ENCODE data around the gene RXRB.

DNA sequence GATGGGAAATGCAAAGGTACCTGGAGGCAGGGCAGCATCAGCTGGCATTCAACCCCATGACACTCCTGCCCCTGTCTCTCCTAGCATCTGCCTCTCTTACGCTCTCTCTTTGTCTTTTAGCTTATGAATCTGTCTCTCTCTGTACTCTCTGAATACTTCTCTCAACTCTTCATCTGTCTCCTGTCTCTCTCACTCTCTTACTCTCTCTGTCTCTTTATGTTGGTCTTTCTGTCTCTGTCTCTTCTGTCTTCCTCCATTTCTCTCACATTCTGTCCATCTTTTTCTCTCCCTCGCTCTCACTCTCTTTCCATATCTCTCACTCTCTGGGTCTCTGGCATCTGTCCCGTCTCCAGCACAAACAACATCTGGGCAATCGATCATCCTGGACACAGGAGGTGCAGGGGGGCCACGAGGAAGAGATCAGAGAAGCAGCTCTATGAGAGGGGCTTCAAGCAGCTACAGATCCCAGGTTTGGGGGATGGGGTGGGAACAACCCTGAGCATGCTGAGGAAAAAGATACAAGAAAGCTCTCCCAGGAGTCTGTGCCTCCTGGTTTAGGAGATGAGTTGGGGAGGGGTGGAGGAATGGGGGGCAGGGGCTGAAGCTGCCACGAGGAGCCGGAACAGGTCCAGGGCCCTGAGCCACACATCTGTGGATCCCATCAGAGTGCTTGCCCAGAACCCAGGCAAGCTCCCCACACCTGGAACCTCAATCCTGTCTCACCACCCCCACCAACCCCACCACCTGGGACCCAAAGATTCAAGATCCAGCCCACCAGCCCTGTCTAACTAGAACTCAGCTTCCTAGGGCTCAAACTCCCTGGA is 10.6 kb downstream of the RXRB start:
- no peak for TF ChIP-seq SIN3A (conservative IDR thresholded peaks at IDR 0.05 in 1 of 2, IDR thresholded peaks at IDR 0.05 in 1 of 2; ENCODE audit: low read depth in 1 of 2, low read length in 2 of 2)
- TF ChIP-seq, protein P1, sequence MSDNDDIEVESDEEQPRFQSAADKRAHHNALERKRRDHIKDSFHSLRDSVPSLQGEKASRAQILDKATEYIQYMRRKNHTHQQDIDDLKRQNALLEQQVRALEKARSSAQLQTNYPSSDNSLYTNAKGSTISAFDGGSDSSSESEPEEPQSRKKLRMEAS (IDR thresholded peaks at IDR 0.05) = no peak
- TF ChIP-seq, protein P2, sequence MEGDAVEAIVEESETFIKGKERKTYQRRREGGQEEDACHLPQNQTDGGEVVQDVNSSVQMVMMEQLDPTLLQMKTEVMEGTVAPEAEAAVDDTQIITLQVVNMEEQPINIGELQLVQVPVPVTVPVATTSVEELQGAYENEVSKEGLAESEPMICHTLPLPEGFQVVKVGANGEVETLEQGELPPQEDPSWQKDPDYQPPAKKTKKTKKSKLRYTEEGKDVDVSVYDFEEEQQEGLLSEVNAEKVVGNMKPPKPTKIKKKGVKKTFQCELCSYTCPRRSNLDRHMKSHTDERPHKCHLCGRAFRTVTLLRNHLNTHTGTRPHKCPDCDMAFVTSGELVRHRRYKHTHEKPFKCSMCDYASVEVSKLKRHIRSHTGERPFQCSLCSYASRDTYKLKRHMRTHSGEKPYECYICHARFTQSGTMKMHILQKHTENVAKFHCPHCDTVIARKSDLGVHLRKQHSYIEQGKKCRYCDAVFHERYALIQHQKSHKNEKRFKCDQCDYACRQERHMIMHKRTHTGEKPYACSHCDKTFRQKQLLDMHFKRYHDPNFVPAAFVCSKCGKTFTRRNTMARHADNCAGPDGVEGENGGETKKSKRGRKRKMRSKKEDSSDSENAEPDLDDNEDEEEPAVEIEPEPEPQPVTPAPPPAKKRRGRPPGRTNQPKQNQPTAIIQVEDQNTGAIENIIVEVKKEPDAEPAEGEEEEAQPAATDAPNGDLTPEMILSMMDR (IDR thresholded peaks at IDR 0.05; ENCODE audit: control extremely low read depth in 1 of 3, insufficient read depth in 1 of 3, low read depth in 1 of 3, low read length in 3 of 3) = no peak
- no peak for TF ChIP-seq POLR2A (IDR thresholded peaks at IDR 0.05; ENCODE audit: control extremely low read depth in 1 of 2, low read depth in 2 of 2, low read length in 2 of 2)
- no peak for TF ChIP-seq SAP30 (IDR thresholded peaks at IDR 0.05; ENCODE audit: insufficient read depth, insufficient replicate concordance, low read length)
- TF ChIP-seq TAF7 (optimal IDR thresholded peaks at IDR 0.05; ENCODE audit: borderline replicate concordance, low read depth, low read length) = no peak
- TF ChIP-seq TAF1 (IDR thresholded peaks at IDR 0.05; ENCODE audit: low read depth, low read length) = no peak
- TF ChIP-seq JUND (IDR thresholded peaks at IDR 0.05; ENCODE audit: low read length) = no peak
- no peak for TF ChIP-seq SP1 (IDR thresholded peaks at IDR 0.05; ENCODE audit: low read depth, low read length)
- TF ChIP-seq ZNF274 (IDR thresholded peaks at IDR 0.05; ENCODE audit: borderline replicate concordance, extremely low read depth, low read length) = no peak
- no peak for TF ChIP-seq EZH2 (IDR thresholded peaks at IDR 0.05; ENCODE audit: low read depth, low read length, severe bottlenecking)
- no peak for TF ChIP-seq POLR2AphosphoS5 (IDR thresholded peaks at IDR 0.05; ENCODE audit: low read depth, low read length)
- no peak for TF ChIP-seq EGR1 (IDR thresholded peaks at IDR 0.05; ENCODE audit: borderline replicate concordance, low read depth, low read length)
- no peak for TF ChIP-seq GABPA (IDR thresholded peaks at IDR 0.05; ENCODE audit: borderline replicate concordance, insufficient read depth, low read length)

Data from H1 (cell line).